Mesenchymal stem cell (in vitro differentiated cells and primary cell): ENCODE results near the gene IGF2.

Experiments
- DNase-seq: peaks from one replicate; pipeline ENCODE4 v3.0.0-alpha.2; 2013
- H2AFZ ChIP-seq: one replicate; pipeline ENCODE4 v1.6.1; 2013; ENCODE audit warnings: low read depth, mild to moderate bottlenecking, control low read depth, inconsistent platforms, low read length, moderate library complexity
- H2AK5ac ChIP-seq: 2 replicates; pipeline ENCODE4 v1.6.1; 2013; ENCODE audit warnings: low read length, moderate library complexity, mild to moderate bottlenecking, inconsistent platforms; ENCODE audit not compliant: severe bottlenecking
- H2BK120ac ChIP-seq: one replicate; pipeline ENCODE4 v1.6.1; 2013; ENCODE audit warnings: low read depth, mild to moderate bottlenecking, inconsistent platforms, low read length, moderate library complexity
- H2BK12ac ChIP-seq, 2 experiments: one replicate each; pipeline ENCODE4 v1.6.1; 2013; ENCODE audit warnings: inconsistent platforms in 2 of 2, low read length in 2 of 2, mild to moderate bottlenecking in 2 of 2, moderate library complexity in 2 of 2, control low read depth in 1 of 2
- H2BK15ac ChIP-seq: one replicate; pipeline ENCODE4 v1.6.1; 2013; ENCODE audit warnings: mild to moderate bottlenecking, low read depth, inconsistent platforms; ENCODE audit not compliant: poor library complexity, severe bottlenecking
- H2BK5ac ChIP-seq: 2 replicates; pipeline ENCODE4 v1.6.1; 2013; ENCODE audit warnings: low read depth, mild to moderate bottlenecking, low read length, control low read depth, inconsistent platforms; ENCODE audit not compliant: poor library complexity, severe bottlenecking
- H3K14ac ChIP-seq, 2 experiments: one replicate each; pipeline ENCODE4 v1.6.1; 2013; ENCODE audit warnings: inconsistent platforms in 2 of 2, low read length in 2 of 2, control low read depth in 1 of 2, mild to moderate bottlenecking in 1 of 2, moderate library complexity in 1 of 2
- H3K18ac ChIP-seq, 2 experiments: one replicate each; pipeline ENCODE4 v1.6.1; 2013; ENCODE audit warnings: inconsistent platforms in 2 of 2, low read length in 2 of 2, control low read depth in 1 of 2, low read depth in 1 of 2, mild to moderate bottlenecking in 1 of 2
- H3K23ac ChIP-seq, 2 experiments: one replicate each; pipeline ENCODE4 v1.6.1; 2013; ENCODE audit warnings: inconsistent platforms in 2 of 2, low read length in 2 of 2, mild to moderate bottlenecking in 2 of 2, moderate library complexity in 2 of 2, control low read depth in 1 of 2
- H3K27ac ChIP-seq: 2 replicates; pipeline ENCODE4 v1.5.1; 2013; ENCODE audit warnings: mild to moderate bottlenecking, moderate library complexity, low read length, control low read depth, inconsistent platforms; ENCODE audit not compliant: poor library complexity, severe bottlenecking
- H3K27me3 ChIP-seq, 2 experiments: 2 replicates each; pipeline versions ENCODE4 v1.6.1 to v1.7.0; 2013; ENCODE audit warnings: low read length in 2 of 2, mild to moderate bottlenecking in 2 of 2, moderate library complexity in 2 of 2, control low read depth in 1 of 2, inconsistent platforms in 1 of 2; ENCODE audit not compliant: control insufficient read depth in 1 of 2, insufficient read depth in 1 of 2
- H3K36me3 ChIP-seq, 2 experiments: 2 replicates each; pipeline versions ENCODE4 v1.6.1 to v1.7.0; 2013; ENCODE audit warnings: low read length in 2 of 2, control low read depth in 1 of 2, inconsistent platforms in 1 of 2, low read depth in 1 of 2, mild to moderate bottlenecking in 1 of 2; ENCODE audit not compliant: insufficient read depth in 2 of 2, control insufficient read depth in 1 of 2
- H3K4ac ChIP-seq, 2 experiments: one replicate each; pipeline ENCODE4 v1.6.1; 2013; ENCODE audit warnings: inconsistent platforms in 2 of 2, low read length in 2 of 2, mild to moderate bottlenecking in 2 of 2, moderate library complexity in 2 of 2, control low read depth in 1 of 2, low read depth in 1 of 2
- H3K4me1 ChIP-seq: 2 replicates; pipeline ENCODE4 v1.6.1; 2013; ENCODE audit warnings: low read depth, low read length, control low read depth; ENCODE audit not compliant: control insufficient read depth, insufficient read depth
- H3K4me2 ChIP-seq: 2 replicates; pipeline ENCODE4 v1.6.1; 2013; ENCODE audit warnings: low read length, mild to moderate bottlenecking, inconsistent platforms; ENCODE audit not compliant: poor library complexity, severe bottlenecking
- H3K4me3 ChIP-seq, 2 experiments: 2 replicates each; pipeline versions ENCODE4 v1.5.1 to v1.7.0; 2013; ENCODE audit warnings: low read length in 2 of 2, mild to moderate bottlenecking in 2 of 2, control low read depth in 1 of 2, low read depth in 1 of 2; ENCODE audit not compliant: insufficient read depth in 1 of 2
- H3K79me1 ChIP-seq: replicated peaks from 2 replicates; pipeline ENCODE4 v1.6.1; 2013; ENCODE audit warnings: mild to moderate bottlenecking, control low read depth, low read length, inconsistent platforms; ENCODE audit not compliant: poor library complexity, severe bottlenecking
- H3K9ac ChIP-seq: 2 replicates; pipeline ENCODE4 v1.7.0; 2013; ENCODE audit warnings: mild to moderate bottlenecking, low read length, moderate library complexity
- H3K9me3 ChIP-seq: 2 replicates; pipeline ENCODE4 v1.7.0; 2013; ENCODE audit warnings: mild to moderate bottlenecking, low read length; ENCODE audit not compliant: control insufficient read depth
- H4K8ac ChIP-seq: one replicate; pipeline ENCODE4 v1.6.1; 2013; ENCODE audit warnings: inconsistent platforms, mild to moderate bottlenecking, low read length, moderate library complexity
- H4K91ac ChIP-seq: one replicate; pipeline ENCODE4 v1.6.1; 2013; ENCODE audit warnings: mild to moderate bottlenecking, low read length, inconsistent platforms
- WGBS: methylation state at CpG from one replicate; pipeline ENCODE4 v1.1.7; 2013; ENCODE audit warnings: mixed read lengths; 5-methylcytosine and 5-hydroxymethylcytosine counted together

IGF2 gene

DNA sequence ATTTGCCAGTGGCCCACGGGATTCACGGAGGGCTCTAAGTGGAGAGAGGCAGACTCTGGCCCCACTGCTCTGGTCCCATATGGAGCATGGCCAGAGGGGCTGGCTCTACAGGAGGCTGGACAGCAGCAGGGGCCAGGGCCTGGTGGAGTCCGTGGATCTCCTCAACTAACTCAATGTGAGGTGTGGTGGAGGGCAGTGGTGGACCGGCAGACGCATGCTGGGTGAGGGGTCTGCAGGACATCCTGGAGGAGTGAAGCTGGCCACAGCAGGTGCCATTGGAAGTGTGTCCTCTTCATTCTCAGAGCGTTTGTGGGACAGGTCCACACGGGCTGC lies 15.6 kb downstream of the IGF2 start:
- H3K14ac ChIP-seq = no peak overlapping the region
- peaks cover 0 to 18% of the 10 kb centered on the region in 2 experiments for H3K27me3 ChIP-seq
- H4K8ac ChIP-seq = no peak overlapping the region
- H2BK12ac ChIP-seq = no peak overlapping the region
- 94% methylated on average over 7 of the region's 7 CpGs for WGBS
- no peak overlapping the region for H4K91ac ChIP-seq
- no peak overlapping the region for H3K18ac ChIP-seq
- no peak overlapping the region for H2BK5ac ChIP-seq
- no peak overlapping the region for H2AK5ac ChIP-seq
- H3K79me1 ChIP-seq = no peaks in the 10 kb centered on the region
- no peak overlapping the region for H2AFZ ChIP-seq
- no peak overlapping the region for H2BK120ac ChIP-seq
- no peak overlapping the region for H3K23ac ChIP-seq
- no peak overlapping the region for H2BK15ac ChIP-seq
- no peak overlapping the region for H3K27ac ChIP-seq
- no peak overlapping the region for H3K4ac ChIP-seq
- H3K9ac ChIP-seq = no peak overlapping the region
- no peak overlapping the region for H3K4me2 ChIP-seq
- no peak overlapping the region for H3K4me3 ChIP-seq
- H3K9me3 ChIP-seq = peaks cover under 1% of the 10 kb centered on the region
- no peaks in the 10 kb centered on the region for H3K36me3 ChIP-seq
- no peak for DNase-seq
- H3K4me1 ChIP-seq = peaks cover 18% of the 10 kb centered on the region

DNA sequence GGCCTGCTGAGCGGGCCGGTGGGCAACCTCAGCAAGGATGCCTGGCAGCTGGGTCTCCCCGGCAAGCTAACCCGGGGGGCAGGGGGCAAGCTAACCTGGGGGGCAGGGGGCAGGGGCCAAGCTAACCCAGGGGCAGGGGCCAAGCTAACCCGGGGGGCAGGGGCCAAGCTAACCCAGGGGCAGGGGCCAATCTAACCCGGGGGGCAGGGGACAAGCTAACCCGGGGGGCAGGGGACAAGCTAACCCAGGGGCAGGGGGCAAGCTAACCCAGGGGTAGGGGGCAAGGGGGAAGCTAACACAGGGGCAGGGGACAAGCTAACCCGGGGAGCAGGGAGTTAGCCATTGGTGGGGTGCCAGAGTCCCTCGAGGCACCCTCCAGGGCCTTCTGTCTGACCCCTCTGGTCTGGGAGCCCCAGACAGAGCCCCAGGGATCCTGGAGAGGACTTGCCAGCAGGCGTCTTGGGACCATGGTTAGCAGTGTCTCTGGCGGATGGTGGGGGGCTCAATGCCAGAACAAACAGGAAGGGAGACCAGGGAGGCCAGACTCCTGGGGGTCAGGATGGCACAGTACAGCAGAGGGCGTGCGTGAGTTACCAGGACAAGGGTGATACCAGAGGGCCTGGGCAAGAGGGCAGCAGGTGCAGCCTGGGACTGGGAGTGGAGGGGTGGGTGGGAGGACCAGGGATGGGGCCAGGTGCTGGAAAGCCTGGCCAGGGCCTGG lies 16.1 kb downstream of the IGF2 start:
- no peak overlapping the region for H3K27ac ChIP-seq
- peak overlapping the region; percentile 78 for H4K91ac ChIP-seq
- 91% methylated on average over 13 of the region's 13 CpGs for WGBS

DNA sequence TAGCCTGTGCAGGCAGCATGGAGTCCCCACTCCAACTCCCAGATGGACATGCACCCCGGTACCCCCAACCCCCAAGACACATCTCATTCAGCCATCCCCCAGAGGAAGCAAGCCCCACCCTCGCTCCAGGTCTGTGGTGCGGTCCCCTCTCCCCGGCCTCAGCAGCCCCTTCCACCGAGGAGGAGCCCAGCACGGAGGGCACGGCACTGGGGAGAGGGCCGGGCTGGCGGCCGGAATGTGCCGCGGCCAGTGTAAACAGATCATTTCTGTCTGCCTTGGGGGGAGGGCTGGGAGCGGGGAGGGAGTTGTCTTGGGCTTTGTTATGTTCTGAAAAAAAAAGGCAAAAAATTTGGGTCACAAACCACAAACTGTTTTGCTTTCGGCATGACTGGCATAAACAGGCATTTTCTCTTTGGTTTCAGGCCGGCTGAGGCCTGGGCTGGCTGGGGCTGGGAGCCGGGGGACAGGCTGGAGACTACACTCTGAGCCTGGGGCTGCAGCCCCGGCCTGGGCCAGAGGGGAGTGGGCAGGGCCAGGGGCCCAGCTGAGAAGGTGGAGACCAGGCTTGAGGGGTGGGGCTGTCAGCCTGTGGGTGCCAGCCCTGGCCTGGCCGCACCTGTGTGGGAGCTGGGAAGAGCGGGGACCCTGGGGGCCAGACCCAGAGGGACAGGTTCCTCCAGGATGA lies 16.8 kb downstream of the IGF2 start:
- Histone ChIP-seq H2BK5ac (peak overlapping the region; percentile 46), H3K27ac (no peak overlapping the region), H3K14ac (peak overlapping the region in 1 of 2 experiments; percentile 61), H2BK120ac (peak overlapping the region; percentile 57), H4K8ac (peak overlapping the region; percentile 74), H3K23ac (no peak overlapping the region), H2BK15ac (no peak overlapping the region), H3K36me3 (no peaks in the 10 kb centered on the region), H3K18ac (peak overlapping the region; percentile 23 to 54), H4K91ac (peak overlapping the region; percentile 78), H3K4me1 (peaks cover 18% of the 10 kb centered on the region), H3K9ac (no peak overlapping the region), H3K27me3 (peaks cover 0 to 21% of the 10 kb centered on the region in 2 experiments), H2AK5ac (no peak overlapping the region), H2AFZ (no peak overlapping the region), H3K4me2 (peak overlapping the region; percentile 10), H3K4me3 (no peak overlapping the region), H3K79me1 (no peaks in the 10 kb centered on the region), H3K4ac (peak overlapping the region in 1 of 2 experiments; percentile 24), H3K9me3 (peaks cover 12% of the 10 kb centered on the region), H2BK12ac (peak overlapping the region; percentile 42 to 68)
- WGBS = 26% methylated on average over 19 of the region's 19 CpGs
- peak; percentile 60 for DNase-seq

More for the DNA sequence above, 16.1 kb downstream of the IGF2 start:
- Histone ChIP-seq H3K27me3 (peaks cover 0 to 15% of the 10 kb centered on the region in 2 experiments), H3K18ac (peak overlapping the region in 1 of 2 experiments; percentile 54), H2BK15ac (peak overlapping the region; percentile 18), H3K23ac (no peak overlapping the region), H3K36me3 (no peaks in the 10 kb centered on the region), H3K4me2 (no peak overlapping the region), H4K8ac (peak overlapping the region; percentile 74), H2AFZ (no peak overlapping the region), H2BK5ac (peak overlapping the region; percentile 46), H2AK5ac (no peak overlapping the region), H2BK120ac (peak overlapping the region; percentile 57), H3K4me1 (peaks cover 18% of the 10 kb centered on the region), H3K9ac (no peak overlapping the region), H3K9me3 (peaks cover 5% of the 10 kb centered on the region), H3K4ac (peak overlapping the region in 1 of 2 experiments; percentile 24), H2BK12ac (peak overlapping the region; percentile 42 to 68), H3K4me3 (no peak overlapping the region), H3K14ac (peak overlapping the region in 1 of 2 experiments; percentile 61), H3K79me1 (no peaks in the 10 kb centered on the region)
- no peak for DNase-seq
